ENCODE measurements around the gene CLEC18B.
"Not testable (repeated sequence)": the region's sequence is repeated elsewhere in the genome, so short reads cannot be mapped to it uniquely, and the experiment has no call there.

Gene CLEC18B

DNA sequence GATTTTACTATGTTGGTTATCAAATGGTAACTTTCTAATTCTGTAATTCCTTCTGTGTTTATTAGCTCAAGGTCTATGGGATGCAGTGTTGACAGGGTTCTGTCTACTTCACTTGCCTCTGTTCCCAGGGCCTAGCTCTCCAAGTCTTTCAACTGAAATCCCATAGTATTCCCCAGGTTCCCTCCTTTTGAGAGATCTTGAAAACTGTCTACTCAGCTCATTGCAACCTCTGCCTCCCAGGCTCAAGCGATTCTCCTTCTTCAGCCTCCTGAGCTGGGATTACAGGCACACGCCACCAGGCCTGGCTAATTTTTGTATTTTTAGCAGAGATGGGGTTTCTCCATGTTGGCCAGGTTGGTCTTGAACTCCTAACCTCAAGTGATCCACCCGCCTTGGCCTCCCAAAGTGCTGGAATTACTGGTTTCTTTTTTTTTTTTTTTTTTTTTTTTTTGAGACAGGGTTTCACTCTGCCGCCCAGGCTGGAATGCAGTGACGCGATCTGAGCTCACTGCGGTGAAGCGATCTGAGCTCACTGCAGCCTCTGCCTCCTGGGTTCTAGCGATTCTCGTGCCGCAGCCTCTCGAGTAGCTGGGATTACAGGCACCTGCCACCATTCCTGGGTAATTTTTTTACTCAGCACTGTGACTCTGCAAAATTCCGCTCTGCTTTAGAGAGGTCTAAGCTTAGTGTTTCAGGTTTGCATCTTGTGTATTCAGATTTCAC is 22.5 kb upstream of the CLEC18B start:
- DNase-seq = not testable (repeated sequence)

DNA sequence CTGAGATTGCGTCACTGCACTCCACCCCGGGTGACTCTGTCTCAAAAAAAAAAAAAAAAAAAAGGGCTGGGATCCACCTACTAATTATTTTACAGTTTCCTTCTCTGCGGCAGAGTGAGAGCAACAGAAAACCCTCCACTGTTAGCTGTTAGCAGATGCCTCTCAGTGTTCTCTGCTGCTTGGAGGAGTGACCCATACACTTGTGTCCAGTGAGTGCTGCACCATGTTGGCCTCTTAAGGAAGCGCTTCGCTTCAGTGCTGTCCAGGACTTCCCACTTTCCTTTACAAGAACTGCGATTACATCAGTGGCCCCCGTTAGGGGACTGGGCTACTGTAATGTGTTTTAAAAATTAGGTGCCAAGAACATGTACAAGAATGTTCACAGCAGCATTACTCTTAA is 18.4 kb upstream of the CLEC18B start:
- no peak for DNase-seq

DNA sequence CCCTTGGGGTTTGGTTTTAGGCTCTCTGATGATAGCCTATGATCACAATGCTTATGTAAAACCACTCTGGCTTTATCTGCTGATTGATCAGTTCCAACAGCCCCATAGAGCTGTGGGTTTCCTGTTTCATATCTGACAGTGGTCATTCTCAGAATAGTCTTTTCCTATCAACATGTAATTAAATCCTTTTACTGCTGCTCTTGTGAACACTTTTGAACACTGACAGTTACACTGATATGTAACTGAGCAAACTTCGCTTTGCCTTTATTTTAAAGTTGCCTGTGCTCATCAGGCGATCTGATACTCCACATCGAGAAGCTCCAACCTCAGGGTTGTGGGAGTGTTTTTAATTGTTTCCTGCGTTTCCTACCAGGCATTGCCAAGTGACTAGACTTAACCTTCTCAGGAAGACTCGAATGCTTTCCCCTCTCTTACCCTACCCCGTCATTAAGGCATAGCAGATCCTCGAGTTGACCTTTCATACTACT is 17.3 kb upstream of the CLEC18B start:
- DNase-seq = no peak

DNA sequence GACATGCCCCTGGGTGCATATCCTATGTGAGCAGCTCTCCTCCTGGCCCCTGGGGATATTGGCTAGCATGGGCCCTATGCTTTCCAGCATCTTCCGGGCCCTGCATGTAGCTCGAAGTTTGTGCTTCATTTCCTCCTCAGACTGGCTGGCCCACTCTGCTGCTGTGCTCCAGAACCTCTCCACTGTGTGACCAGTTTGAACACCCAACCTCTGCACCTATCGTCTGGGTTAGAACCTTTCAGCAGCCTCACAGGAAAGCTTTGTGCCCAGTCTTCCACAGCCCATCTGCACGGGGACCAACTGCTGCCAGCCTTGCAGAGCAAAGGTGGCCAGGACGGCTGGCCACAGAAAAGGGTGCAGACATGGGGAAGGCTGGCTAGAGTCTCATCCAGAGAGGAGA is 10.2 kb upstream of the CLEC18B start:
- no peak for DNase-seq

DNA sequence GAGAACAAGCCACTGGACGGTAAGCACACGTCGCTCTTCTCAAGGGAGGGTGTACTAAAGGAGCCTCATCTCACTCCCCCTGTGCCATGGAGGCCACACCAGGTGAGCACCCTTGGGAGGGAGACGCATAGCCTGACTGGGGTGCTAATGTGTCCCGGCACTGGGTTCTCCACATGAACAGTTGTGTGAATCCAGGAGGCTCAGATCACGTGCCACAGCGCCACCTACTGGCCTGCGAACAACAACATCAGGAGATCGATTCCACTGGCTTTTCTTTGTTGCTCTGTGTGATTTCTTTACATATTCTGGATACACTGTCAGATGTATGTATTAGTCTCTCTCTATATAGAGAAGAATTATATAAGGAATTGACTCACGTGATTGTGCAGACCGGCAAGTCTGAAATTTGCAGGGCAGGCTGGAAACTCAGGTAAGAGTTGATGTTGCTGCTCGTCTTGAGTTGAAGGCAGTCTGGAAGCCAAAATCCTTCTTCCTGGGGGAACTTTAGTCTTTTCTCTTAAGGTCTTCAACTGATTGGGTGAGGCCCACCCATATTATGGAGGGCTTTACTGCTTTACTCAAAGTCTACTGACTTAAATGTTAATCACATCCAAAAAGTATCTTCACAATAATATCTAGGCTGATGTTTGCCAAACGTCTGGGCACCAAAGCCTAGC is 8.9 kb upstream of the CLEC18B start:
- peak; percentile 53 for DNase-seq

DNA sequence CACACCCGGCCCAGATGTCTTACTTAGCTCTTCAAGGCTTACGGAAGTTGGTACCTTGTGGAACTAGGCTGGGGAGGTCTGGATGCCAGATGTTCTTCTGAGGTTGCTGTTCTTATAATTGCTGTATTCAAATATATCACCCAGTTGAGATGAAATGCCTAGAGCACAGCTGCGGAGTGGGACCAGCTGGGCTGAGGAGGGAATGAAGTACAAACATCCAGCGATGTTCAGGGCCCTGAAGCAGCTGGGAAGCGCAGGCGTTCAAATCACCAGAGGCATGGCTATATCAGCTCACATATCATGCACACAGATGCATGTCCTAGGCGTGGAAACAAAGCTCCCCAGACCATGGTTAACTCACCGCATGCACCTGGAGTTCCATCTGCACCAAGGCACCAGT is 7.2 kb upstream of the CLEC18B start:
- DNase-seq = not testable (repeated sequence)

DNA sequence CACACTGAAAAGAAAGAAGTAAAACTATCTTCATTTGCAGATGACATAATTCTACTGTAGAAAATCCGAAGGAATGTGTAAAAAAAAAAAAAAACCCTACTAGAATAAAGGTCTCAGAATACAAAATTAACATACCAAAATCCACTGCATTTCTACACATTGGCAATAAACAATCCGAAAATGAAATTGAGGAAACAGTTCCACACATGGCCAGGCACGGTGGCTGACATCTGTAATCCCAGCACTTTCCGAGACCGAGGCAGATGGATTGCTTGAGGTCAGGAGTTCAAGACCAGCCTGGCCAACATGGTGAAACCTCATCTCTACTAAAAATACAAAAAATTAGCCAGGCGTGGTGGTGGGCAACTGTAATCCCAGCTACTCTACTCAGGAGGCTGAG is 4.5 kb upstream of the CLEC18B start:
- DNase-seq = not testable (repeated sequence)

DNA sequence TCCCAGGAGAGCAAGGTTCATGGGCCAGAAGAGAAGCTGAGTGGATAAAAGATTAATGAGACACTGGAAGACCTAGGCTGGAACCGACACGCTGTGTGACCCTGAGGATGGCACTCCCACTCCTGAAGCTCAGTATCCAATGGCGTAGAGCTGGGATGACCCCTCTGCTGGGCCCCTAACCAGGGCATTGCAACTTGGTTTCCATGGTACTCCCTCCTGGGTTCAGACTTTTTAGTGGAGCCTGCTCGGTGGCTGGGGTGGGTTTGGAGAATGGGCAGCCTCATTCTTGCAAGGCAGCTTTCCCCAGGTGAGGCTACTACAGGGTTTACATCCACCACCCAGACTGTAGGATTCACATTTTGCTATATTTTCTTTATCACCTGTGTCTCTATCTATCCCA is 2.4 kb upstream of the CLEC18B start:
- DNase-seq = not testable (repeated sequence)

DNA sequence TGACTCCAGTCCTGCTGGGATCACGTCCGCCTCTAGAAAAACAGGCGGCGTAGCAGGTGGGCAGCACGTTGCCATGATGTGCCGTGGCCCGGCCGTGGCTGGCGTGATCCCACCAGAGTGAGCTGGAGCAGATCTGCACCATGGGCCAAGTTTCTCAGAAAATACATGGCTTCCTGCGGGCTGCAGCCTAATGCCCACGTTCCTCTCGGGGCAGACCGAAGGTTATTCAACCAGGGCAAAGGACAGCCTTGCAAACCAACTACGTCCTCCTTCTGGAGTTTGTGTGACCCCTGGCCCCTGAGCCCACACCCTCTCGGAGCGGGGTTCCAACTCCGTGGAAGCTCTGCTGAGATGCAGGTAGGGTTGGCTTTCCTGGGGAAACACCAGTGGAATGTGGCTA is 808 bp upstream of the CLEC18B start:
- not testable (repeated sequence) for DNase-seq

DNA sequence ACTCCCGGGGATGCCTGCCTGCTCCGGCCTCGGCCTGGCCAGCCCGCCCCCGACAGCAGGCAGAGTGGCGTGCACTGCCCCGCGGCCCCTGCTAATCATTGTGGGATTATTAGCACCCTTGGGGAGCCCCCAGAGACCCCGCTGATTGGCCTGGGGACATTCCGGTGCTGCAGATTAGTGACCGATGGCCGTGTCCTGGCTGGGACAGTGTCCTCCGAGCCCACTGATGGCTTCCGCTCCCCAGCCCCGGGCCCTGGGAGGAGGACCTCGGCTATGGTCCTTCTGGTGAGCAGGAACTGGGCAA is 156 bp upstream of the CLEC18B start:
- DNase-seq = not testable (repeated sequence)

DNA sequence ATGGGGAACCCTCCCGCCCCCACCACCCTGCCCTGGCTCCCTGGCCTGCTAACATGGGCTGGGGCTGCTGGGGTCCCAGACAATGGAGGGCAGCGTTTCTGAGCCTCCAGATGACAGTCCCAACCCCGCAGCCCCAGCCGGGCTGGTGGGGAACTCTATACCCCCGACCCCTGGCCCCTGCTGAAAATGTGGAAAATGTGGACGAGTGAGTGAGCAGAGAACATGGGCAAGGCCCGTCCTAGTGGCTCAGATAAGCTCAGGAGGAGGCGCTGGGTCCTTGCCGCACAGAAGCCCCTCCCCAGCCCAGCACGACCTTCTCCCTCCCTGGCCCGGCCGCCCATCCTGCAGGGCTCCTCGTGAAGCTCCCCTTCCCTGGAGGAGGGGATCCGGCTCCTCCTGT is 1.5 kb downstream of the CLEC18B start:
- not testable (repeated sequence) for DNase-seq

DNA sequence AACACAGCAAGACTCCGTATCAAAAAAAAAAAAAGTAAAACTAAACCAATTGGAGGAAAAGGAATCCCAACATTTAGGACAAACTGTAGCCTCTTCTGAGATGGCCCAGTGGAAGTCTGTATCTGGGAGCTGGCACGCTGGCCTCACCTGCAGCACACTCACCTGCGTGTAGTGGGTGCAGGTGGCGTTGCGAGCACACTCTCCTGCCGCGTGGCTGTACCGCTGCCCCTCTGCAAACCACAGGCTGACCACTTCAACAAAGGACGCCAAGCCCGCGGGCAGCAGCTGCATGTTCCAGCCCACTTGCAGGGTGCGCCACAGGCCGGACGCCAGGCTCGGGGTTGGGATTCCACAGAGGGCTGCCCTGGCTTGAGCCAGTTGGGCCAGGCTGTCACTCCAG is 3.4 kb downstream of the CLEC18B start:
- DNase-seq = not testable (repeated sequence)

DNA sequence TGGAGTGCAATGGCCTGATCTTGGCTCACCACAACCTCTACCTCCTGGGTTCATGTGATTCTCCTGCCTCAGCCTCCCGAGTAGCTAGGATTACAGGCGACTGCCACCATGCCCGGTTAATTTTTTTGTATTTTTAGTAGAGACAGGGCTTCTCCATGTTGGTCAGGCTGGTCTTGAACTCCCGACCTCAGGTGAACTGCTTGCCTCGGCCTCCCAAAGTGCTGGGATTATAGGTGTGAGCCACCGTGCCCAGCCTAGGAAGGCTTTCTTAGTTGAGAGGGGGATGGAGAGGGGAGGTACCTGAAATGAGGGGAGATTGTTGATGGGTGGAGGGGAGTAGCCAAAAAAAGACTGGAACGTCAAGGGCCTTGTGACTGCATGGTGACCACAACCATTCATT is 7.4 kb downstream of the CLEC18B start:
- not testable (repeated sequence) for DNase-seq

DNA sequence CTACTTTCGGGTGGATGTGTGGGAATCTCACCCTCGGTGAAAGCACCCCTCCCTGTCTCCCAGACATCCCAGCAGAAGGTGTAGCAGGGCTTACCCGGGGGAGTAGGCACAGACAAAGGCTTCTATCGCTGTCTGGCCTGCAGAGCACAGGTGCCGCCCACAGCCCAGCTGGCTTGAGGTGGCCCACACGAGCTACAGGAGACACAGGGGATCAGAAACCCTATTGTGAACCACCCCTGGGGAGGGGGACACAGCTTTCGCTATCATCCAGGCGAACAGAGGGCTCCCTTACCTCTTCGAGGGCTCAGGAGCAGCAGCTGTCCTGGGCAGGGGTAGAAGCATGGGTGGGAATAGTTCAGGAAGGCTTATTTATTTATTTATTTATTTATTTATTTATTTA is 7.8 kb downstream of the CLEC18B start:
- not testable (repeated sequence) for DNase-seq

DNA sequence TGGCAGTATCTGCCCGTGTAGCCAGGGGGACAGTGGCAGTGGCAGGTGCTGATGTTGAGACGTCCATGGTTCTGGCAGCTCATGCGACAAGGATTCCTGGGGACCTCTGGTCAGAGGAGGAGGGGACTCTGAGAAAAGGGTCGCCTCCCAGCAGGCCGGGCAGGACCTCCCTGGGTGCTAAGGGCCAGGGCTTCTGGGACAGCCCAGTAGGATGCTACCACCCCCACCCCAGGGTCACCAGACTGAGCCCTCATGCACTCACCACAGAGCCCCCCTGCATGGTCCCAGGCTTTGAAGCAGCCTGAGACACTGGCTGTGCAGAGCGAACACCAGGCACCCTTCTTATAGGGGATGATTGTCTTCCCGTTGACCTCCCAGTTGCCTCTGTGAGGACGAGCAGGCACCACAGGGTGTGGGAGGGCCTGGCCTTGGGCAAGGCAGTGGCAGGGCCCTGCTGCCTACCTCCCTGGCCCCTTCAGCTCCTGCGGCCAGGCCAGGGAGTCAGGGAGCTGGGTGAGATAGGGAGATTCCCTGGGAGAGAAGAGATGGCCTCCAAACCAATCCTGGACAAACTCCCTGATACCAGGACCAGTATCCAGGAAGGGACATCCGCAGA is 8.4 kb downstream of the CLEC18B start:
- not testable (repeated sequence) for DNase-seq

DNA sequence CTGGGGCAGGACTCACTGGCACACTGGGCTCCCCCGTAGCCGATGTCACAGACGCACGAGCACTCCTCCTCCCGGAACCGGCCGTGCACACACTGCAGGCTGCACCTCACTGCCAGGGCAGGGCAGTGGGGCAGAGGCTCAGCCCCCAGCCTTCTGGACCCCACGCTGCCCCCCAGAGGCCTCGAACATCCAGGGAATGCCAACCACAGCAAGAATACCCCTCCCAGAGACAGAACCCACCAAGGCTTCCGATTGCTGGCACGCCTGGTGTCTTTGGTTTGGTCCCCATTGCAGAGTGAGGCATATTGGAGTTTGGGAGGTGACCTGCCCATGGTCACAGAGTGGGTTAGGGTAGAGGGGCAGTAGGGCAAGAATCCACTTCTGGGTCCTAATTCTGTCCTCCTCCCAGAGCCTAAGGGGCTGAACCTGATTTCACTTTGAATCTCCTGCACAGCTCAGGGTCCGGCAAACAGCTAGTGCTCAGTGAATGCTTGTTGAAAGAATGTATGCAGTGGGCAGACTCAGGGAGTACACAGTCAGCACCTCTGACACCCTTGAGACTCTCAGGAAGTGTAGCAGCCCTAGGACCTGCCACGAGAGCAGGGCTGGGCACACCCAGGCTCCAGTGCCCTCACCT is 9.0 kb downstream of the CLEC18B start:
- not testable (repeated sequence) for DNase-seq

DNA sequence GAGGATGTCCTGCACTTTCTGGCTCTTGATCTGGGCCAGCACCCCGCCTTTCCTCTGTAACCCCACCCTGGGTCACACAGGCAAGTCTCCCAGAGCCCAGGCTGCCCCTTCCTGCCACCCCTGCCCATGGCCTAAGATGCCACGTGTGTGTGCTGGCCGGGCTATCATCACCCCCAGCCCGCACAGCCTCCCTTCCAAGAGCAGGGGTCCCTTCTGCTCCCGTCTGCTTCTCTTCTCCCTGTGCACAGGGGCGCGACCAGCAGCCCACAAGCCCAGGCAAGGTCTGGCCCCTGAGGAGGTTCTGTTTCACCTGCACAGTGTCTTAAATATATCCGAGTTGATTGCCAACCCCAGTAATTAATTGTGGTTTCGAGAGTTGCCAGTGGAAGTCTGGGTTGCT is 10.3 kb downstream of the CLEC18B start:
- not testable (repeated sequence) for DNase-seq

DNA sequence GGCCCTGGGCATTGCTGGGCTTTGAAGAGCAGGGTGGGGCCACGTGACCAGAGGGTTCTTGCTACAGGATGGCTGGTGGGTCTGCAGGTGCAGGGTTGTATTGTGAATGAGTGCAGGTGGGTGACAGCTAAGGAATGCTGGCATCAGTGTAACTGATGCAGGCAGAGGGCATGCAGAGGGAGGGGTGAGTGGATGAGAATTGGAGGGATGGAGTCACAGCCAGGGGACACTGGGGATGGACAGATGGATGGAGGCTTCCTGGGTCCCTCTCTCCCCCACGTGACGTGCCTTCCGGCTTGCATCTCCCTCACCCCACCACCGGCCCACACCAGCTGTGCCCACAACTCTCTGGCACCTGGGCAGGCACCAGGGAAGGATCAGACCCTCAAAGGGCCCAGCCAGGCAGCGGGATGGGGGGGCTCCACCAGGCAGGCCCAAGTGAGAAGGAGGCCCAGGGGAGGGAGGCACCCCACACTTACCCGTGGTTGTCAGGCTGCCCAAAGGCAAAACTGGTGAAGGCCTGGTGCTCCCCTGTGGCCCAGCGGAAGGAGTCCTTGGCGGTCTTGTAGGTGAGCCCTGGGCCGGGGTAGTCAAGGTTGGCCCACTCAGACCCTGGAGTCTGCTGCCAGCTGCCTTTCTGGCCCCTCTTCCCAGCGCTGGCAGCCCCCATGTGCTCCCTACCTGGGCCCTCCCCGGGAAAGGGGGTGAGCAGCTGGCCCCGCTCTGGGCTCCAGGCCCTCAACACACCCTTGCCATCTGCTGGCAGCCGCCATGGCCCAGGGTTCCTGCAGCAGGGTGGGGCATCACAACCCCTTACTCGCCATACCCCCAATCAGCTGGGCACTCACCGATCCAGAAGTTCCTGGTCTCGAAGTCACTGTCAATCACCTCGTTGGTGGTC is 11.0 kb downstream of the CLEC18B start:
- not testable (repeated sequence) for DNase-seq

DNA sequence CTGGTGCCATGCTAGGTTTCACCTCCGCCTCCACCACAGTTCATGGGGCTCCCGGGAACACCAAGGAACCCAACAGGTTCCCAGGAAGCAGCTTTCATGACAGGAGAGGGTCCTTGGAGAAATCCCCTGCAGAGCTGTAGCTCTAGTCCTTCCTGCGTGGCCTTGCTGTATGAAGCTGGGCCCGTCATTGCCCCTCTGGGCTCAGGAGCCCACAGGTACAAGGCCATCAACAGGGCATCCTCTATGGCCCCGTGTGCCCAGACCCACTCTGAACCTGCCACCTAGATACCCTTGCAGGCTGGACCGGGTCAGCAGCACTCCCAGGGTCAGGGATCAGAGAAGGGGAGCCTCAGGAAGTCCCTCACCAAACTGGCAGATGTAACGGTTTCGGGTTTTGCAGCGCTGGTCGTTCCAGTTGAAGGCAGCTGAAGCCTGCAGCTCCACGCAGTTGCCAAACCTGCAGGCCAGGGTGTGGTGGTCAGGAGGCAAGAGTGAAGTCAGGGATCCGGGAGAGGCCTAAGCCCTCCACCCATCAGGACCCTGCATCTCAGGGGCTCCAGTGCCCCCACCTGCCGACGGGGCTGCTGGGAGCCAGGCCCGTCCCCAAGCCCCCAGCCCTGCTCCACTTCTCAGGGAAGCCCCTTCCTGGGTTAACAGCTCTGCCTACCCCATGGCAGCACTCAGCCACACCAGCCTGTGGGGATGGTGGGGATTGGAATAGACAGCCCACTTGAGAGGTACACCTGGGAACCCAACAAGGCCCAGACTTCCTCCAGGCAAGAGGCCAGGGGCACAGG is 11.9 kb downstream of the CLEC18B start:
- not testable (repeated sequence) for DNase-seq

DNA sequence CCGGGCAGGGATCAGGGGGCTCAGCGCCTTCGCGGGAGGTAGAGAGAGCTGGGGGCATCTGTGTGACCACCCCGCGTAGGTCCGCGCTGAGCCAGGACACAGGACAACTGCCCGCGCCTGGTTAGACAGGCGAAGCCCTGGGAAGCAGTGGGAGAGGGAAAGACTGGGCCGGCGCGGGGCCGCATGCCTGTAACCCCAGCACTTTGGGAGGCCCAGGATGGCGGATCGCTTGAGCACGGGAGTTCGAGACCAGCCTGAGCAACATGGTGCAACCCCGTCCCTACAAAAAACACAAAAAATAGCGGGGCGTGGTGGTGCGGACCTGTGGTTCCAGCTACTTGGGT is 13.9 kb downstream of the CLEC18B start:
- peak; percentile 49 for DNase-seq

DNA sequence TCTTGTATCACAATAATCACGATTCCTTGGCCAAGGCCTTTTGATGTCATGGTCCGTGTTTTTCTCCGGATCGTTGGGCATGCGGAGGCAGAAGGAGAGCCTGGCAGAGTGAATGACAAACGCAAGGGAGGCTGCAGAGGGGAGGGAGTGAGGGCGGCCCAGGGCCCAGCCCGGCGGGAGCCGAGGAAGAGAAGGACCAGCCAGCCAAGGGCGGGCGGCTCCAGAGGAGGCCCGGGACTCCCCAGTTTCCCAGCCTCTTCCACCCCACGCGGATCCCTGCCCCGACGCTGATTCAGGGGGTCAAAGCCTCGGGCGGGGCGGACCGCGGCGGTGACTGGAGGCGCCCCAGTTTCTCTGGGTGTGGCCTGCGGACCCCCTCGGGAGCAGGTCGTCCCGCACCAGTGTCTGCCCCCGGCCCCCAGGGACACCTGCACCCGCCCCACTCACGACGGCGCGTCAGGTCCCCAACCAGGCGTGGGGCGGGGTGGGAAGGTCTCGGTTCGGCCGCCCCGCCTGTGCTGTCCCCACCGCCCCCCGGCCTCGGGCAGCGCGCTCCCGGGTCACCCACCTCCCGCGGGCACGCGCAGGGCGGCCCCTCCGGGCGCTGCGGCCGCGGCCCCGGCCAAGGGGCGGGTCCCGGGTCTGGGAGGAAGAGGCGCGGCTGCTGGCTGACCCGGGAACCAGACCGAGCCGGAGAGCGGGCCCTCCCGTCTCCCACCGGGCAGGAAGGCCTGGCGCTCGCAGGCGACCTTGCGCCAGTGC is 14.5 kb downstream of the CLEC18B start:
- DNase-seq = not testable (repeated sequence)

All from femur (tissue), 1 donor.